HG03558 (cell line): ENCODE results near the gene ATP8A2.

Experiments used
- ATAC-seq: cut with Tn5 transposase; IDR thresholded peaks from one replicate; pipeline ENCODE4 v1.9.1; 2021; ENCODE audit warnings: moderate number of reproducible peaks; ENCODE audit not compliant: unreplicated experiment; ENCODE audit errors: extremely low read depth

Gene ATP8A2

DNA sequence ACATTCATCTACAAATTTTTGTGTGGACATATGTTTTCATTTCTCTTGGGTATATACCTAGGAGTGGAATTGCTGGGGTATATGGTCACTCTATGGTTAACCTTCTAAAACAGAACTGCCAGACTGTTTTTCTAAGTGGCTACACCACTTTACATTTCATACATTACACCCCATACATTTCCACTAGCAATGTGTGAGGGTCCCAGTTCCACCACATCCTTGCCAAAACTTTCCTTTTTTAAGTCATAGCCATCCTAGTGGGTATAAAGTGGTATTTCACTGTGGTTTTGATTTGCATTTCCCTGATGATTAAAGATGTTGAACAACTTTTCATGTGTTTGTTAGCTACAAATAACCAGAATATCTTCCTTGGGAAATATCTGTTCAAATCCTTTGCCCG is 344.0 kb downstream of the ATP8A2 start:
- no peak for ATAC-seq

DNA sequence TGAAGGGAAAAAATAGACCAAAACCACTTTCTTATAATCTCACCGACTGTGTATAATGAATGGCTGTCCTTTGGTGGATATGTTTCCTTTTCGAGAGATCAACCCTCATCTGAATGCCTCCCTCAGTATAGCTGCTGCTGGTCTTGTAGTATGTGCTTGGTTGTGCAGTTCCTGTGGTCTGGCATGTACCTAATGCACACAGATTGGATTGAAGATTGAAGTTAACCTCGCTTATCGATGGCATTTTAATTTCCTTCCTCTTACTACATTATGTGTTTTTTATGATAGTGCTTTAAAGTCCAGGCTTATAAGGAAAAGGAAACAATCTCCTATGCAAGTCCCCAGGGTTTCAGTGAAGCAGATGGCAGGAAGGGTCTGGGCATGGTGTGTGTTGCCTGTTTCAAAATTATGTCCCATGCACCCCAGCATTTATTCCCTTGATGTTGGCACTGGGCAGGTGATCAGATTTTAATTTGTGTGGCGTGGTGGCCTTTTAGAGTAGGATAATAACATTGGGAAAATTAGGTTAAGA is 346.0 kb downstream of the ATP8A2 start:
- no peak for ATAC-seq

DNA sequence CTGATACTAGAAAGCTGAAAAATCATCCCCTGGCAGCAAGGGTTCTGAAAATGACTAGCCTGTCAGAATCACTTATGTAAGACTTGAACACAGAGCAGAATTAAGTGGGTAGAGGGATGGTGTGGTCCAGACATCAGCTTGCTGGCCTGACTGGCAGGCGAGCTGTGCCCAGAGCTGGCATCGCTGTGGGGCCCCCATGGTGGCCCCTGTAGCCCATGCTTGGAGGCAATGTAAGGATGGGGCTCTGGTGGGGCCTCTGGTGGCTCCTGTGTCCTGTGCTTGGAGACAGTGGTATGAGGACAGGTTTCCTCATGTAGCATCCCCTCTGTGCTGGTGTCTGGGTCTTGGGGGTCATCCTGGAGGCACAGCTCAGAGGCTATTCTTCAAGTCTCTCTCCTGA is 347.9 kb downstream of the ATP8A2 start:
- no peak for ATAC-seq

DNA sequence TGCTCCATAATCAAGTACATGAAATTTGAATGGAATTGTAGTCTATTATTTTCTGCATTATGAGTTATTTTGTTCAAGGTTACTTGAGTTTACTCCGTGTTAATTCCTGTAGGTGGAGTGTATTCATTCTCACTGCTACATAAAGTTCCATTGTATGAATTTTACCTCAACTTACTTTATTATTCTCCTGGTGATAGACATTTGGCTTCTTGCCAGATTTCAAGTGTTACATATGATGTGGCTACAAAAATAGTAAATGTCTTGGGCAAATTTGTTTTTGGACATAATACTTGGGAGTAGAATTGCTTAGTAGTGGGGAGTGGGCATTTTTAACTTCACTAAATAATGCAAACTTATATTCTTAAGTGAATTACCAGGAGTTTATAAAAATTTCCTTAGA is 351.1 kb downstream of the ATP8A2 start:
- ATAC-seq: no peak

DNA sequence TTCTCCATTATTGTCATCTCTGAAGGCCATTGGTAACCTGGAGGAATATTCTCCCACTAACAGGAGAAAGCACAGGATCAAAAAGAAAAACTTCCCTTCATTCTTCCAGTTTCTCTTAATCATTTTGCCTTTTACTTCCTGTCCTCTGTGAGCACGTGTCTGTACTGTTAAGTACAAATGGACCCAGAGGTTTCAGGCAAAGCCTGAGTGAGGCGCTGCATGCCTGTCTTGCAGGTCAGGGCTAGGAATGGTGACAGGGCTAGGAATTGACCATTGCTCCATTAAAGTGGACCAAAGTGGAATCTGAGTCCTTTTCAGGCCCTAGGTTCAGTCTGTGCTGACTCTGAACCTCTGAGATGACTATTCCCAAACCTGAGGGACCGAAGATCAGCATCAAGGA is 353.3 kb downstream of the ATP8A2 start:
- no peak for ATAC-seq

DNA sequence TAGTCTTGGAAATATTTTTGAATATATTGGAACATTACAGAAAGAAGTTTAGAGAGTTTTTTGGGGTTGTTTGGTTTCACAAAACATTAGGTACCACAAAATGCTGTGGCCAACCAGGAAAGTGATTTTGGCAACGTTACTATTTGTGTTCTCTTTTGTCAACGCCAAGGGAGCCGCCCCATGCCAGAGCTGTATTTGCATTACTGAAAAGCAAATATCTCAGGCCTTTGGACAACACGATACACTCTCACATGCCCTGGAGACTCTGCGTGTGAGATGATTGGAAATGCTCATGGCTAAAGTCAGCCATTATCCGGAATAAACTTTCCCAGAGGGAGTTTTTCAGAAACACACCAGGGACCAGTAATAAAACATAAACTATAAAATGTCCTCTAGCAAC is 355.5 kb downstream of the ATP8A2 start:
- ATAC-seq: no peak

DNA sequence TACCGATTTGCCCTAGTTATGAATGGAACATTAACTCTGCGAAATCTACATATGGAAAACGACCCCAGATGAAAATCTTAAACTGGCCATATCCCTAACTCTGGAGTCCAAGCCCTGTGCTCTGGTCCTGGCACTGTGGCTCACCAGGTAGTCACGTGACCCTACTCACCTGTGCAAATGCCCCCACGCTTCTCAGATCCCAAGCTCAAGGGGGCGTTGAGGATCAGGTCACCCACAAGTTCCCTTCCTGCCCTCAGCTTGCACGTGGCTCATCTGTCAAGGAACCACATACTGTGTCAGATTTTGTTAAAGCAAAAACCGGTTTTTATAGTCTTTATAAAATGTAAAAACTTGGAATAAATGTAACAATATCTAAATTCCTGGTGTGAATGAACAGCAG is 356.0 kb downstream of the ATP8A2 start:
- no peak for ATAC-seq

DNA sequence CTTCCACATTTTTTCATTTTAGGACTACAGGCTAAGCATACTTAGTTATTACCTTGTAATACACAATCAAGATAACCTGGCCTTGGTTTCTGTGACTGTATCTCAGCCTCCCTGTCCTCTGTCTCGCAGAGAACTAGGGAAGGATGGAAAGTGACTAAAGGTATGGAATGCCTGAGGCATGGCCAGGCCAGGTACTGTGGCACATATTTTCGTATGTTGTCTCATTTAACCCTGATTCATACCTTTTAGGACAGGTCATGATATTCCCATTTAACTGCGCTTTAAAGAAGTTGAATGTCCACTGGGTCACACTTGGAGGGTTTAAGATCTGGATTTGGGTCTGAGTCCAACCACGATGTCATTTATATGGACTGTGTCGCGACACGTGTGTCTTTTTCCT is 357.4 kb downstream of the ATP8A2 start:
- ATAC-seq: no peak

DNA sequence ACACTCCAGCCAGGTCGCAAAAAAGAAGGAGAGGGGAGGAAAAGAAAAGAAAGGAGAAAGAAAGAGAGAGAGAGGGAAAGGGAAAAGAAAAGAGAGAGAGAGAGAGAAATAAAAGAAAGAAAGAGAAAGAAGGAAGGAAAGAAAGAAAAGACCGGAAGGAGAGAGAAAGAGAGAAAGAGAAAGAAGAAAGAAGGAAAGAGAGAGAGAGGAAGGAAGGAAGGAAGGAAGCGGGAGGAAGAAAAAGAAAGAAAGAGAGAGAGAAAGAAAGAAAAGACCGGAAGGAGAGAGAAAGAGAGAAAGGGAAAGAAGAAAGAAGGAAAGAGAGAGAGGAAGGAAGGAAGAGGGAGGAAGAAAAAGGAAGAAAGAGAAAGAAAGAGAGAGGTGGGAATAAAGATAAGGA is 359.3 kb downstream of the ATP8A2 start:
- no peak for ATAC-seq

DNA sequence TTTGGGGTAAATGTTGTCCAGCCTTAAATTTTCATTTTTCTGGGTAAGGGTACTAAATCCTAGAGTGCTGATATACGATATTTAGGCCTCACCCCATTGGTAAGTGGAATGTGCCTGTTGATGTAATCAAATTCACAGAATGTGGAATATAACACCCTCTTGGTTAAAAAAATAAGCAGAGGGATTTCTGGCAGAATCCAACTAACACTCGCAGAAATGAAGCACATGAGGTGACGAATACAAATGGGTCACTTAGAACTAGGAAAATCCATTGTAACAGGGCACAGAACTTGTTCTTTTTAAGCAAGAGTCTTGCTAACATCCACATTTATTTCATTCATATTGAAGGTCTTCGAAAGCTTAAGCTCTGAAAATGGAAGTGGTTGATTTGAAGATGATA is 359.8 kb downstream of the ATP8A2 start:
- no peak for ATAC-seq

DNA sequence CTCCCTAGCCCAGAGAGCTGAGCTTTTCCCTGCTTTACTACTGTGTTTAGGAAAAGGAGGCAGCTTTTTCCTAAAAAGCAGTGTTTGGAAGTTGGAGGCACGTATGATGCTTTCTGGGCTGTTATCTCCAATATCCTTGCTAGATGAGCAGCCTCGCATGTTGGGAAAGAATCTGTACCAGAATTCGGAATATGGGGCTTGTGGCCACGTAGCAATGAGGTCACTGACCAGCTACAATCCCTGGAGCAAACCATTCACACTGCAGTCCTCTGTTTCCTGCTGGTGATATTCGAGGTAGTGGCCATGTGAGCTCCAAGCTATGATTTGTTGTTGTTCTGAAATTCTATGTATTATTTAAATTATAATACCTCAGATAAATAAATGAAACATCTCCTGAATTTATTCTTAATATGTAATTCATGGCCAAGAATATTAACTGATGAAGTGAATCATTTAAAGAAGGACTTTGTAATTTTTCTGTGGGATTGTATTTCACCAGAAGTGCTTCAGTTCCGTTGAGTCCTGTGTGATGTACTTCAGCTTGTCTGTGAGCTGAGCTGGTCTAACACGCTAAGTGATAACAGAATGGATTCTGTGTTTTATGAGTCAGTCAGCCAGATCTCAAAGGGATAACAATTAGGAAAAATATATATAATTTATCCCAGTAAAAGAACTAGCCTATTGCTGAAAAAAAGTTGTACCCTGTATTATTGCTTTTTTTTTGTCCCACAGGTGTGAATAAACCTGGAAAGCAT is 360.5 kb downstream of the ATP8A2 start:
- no peak for ATAC-seq

DNA sequence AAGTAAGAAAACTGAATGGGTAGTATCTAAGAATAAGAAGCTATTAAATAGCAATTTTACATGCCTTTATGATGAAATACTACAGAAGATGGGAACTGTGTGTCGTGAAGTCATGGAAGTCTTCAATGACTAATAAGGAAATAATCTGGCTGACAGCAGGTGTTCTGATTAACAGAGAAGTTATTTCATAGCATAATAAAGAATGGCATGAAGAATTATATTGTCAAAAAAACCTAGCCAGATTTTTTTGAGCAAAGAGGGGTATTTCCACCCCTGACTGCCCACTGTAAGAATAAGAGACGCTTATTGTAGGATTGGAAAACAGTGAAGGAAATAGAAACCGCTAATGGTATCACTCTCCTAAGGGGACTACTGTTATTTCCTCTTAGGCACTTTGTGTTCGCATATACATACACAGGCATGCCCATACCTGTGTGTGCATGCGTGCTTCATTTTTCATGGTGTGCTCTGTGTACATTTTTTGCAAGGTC is 361.3 kb downstream of the ATP8A2 start:
- ATAC-seq: no peak

DNA sequence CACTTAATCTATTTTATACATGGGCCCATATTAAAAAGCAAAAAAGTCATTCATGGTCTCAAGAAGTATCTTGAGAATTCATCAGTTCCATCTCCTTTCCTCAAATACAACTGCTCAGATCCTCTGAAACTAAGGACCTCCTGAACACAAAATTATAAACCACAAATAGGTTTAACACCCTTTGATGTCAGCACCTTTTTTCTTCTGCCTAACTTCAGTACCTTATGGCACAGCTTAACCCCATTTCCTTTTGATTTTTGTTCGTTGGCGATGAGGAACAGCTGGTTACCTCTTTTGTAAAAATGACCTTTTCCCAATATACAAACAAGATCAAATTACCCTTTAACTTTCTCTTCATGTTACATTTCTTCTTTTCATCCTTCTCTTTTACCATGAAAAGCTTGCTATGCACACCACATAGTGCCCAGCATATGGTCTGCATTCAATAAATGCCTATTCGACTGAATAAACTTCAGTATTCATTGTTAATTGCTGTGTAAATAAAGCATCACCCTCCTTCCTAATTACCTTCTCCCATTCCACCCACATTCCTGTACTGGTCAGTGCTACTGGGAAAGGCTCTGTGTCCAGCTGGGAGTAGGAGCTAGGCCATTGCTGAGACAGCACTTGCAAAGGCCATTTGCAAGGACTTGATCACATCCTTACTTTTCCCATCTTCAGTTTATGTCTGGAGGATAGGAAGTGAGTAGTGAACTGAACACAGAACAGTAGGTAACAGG is 362.1 kb downstream of the ATP8A2 start:
- no peak for ATAC-seq

DNA sequence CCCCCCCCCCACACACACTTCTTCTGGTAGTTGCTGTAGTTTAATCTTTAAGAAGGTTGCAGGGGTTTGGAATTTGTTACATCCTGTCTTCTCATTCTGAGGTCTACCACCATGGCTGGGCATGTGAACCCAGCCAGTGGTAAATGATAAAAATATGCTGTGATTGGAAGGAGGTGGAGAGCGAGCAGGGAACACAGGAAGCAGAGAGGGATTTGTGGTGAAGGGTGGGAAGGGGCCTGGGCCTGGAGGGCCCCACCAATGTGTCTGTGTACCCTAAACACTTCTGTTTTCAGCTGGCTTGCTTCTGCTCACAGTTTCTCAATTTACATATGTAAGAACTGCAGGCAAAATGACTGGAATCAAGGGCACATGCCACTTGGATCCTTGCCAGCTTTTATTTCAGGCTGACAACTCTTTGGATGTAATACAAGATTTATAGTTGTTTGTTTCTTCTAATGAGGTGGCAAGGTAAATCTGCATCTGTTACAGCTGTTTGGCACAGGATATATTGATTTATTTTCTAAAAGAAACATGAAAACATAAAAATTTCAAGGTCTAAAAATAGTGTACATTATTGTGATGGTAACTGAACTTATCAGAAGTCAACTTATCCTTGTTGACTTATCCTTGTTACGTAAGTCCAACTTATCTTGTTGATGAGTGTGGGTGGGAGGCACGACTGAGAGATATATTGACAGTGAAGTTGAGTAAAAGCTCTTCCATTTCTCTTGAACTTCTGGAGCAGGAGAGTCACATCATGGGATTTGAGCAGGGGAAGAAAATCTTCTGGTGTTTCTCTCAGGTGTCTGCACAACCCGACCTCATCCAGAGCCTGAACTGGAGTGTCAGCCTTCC is 366.8 kb downstream of the ATP8A2 start:
- no peak for ATAC-seq

DNA sequence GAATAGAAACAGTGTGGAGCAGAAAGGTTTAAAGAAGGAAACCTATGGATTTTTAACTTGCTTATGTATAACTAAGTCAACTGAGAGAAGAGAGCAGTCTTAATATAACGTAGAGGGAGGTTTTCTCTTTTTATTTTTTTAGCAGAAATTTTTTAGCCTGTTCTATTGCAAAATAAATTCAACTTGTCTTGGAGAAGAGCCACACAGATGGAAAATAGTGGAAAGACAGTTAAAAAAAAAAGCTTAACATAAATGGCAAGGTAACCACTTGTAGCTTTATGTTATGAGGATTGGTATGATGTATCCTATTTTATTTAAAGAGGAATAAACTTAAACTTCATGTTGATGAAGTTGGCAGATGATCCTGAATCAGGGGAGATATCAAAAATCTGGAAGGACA is 367.6 kb downstream of the ATP8A2 start:
- no peak for ATAC-seq

DNA sequence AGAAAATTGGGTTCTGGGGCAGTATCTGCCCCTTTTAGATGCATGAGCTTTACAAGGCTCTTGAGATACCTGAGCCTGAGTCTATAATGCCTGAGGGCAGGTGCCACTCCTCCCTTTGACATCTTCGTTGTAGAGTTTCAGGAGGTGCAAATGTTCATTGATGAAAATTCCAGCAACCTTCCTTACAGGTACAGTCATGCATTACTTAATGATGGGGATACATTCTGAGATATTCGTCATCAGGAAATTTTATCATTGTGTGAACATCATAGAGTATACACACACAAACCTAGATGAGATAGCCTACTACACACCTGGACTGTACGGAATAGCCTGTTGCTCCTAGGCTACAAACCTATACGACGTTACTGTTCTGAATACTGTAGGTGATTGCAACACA is 370.0 kb downstream of the ATP8A2 start:
- ATAC-seq: no peak

DNA sequence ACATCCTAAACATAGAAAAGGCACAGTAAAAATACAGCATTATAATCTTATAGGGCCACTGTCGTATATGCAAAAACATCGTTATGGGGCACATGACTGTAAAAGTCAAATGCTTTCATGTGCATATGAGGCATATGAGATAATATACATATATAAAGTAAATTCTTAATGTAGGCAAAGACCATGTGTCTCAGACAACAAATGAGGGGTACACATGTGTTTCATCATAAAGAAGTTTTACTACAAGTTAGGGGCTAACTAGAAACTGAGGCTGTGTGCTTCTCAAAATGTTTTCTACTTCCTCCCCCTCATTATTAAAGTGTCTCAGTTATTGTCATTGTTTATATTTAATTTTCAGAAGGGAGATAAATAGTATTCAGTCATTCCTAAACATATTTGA is 370.4 kb downstream of the ATP8A2 start:
- no peak for ATAC-seq

DNA sequence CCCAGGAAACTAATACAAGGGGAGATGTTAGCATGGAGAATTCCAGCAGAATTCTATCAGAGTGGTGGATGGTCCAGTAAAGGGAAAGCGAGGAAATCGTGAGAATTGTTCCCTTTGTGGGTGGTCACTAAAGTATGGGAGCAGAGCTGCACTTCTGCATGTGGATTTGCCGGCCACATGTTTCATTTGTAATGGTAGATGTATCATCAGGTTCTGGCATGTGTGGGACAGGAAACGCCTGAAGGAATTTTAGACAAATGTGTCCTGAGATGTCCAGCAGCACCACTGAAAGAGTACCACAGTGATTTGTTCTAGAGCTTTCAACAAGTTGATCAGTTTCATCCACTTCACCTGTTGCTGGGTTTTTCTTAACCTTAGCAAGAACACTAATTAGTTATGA is 371.6 kb downstream of the ATP8A2 start:
- no peak for ATAC-seq

DNA sequence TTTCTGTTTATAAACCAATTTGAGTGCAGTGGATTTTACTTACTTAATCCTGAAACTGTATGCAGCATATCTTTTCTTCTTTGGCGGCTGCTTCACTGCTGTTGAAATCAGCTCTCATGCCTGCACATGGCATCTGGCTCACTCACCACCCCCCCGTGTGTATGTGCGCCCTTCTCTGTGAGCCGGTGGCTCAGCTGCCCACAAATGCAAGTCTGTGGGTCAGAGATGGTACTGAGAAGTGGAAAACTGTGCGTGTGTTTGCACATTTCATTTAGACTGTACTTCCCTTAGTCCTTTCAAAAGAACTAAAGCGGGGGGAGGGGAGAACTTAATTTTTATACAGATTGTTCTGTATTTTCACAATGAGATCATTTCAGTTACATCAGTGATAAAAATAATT is 372.4 kb downstream of the ATP8A2 start:
- no peak for ATAC-seq

DNA sequence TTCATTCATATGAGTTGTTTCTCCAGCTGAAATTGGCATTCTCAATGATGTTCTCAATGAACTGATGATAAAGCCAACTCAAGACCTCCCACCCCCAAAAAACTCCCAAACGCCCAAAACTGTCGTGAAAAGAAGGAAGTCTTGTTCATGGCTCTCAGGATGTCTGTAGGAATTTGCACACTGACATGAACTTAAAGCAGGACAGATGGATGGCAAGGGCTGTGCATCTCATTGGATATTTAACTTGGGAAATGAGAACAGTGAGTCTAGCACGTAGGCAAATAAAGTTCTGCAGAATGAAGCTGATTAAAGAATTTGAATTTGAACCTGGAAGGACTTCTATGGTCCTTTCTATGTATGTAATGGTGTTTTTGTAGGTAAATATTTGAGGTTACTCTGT is 374.4 kb downstream of the ATP8A2 start:
- ATAC-seq: no peak
